HFF-Myc (cell line): ENCODE measurements around the gene XRCC3.
A peak's percentile ranks its signal among the peaks of the same experiment; 100 is the strongest.

Source experiments
- DNase-seq: peaks from one replicate; pipeline ENCODE4 v3.0.0-alpha.2; 2011; ENCODE audit warnings: low read depth; ENCODE audit errors: extremely low read depth
- H3K4me3 ChIP-seq: replicated peaks from 2 replicates; pipeline ENCODE4 v1.5.1; 2011; ENCODE audit warnings: low read depth, mild to moderate bottlenecking, control low read depth, low read length
- TF ChIP-seq, protein P1 (sequence below): IDR thresholded peaks from 2 replicates; pipeline ENCODE4 v1.5.1; 2012; ENCODE audit warnings: mild to moderate bottlenecking, low read depth, low read length, control low read depth; ENCODE audit errors: missing control alignments

Gene XRCC3

DNA sequence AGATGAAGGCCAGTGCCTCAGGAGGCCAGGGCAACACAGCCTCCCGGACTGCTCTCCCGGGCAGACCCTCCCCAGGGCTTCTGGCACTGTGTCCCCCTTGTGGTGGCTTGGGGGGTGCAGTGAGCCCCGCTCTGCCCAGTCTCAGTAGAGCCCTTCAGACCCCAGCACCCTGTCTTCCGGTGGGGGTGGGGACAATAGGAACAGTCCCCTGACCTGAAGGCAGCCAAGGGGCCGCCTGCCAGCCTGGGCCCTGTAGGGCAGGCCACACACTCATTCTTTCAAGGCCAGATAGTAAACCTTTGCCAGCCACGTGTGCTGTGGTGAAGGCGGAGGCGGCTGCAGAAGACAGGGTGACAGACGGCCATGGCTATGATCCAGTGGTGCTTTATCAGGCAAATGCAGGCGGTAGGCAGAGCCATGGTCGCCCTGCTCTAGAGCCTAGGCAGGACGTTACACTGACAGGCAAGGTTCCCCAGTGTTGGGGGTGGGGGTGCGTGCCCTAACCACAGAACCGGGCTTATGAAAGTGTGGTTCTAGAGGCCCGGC, 15.3 kb upstream of the XRCC3 start:
- DNase-seq, result no peak
- TF ChIP-seq, protein P1, sequence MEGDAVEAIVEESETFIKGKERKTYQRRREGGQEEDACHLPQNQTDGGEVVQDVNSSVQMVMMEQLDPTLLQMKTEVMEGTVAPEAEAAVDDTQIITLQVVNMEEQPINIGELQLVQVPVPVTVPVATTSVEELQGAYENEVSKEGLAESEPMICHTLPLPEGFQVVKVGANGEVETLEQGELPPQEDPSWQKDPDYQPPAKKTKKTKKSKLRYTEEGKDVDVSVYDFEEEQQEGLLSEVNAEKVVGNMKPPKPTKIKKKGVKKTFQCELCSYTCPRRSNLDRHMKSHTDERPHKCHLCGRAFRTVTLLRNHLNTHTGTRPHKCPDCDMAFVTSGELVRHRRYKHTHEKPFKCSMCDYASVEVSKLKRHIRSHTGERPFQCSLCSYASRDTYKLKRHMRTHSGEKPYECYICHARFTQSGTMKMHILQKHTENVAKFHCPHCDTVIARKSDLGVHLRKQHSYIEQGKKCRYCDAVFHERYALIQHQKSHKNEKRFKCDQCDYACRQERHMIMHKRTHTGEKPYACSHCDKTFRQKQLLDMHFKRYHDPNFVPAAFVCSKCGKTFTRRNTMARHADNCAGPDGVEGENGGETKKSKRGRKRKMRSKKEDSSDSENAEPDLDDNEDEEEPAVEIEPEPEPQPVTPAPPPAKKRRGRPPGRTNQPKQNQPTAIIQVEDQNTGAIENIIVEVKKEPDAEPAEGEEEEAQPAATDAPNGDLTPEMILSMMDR, result peak; percentile 12
- no peak overlapping the region for H3K4me3 ChIP-seq

DNA sequence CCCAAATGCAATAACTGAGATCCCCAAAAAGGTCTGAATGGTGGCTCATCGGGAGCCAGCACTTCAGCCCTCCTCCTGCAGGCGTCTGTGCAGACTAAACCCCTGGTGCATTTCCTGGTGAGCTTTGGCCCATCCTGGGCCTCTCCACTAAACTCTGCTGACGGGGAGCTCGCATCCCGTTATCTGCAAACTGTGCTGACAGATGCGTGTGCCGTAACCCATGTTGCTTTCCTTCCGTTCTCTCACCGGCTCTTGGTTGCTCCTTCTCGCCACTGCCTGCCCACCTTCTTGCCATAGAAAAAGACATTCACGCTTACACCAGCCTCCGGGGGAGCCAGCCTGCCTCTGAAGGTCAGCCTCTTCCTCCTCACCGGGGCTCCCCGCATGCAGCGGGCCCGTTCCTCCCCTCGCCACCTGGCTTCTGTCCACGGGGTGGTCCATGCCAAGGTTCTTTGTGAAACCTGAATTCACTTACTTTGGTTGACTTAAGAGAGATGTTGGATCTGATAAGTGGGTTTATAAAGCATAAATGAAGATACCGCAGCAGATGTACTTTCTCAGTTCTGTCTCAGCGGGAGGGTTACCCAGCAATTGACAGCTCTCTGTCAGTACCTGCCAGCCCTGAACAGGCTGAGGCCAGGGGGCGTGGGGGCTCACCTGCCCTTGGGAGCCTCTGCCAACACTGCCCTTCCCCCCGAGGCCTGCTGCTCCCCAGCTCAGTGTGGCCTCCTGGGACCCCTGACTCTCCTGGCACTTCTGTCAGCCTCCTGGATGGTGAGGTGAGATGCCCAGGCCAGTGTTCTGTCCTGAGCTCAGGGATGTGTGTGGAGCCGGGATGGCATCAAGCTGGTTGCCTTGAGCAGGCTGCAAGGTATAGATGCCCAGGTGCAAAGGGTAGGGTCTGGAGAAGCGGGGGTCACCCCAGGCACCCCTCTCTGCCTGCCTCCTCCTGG, 14.5 kb upstream of the XRCC3 start:
- H3K4me3 ChIP-seq, result no peak overlapping the region
- no peak for DNase-seq
- TF ChIP-seq, protein P1, result no peak

GRCh38 chr14:103728721-103729120, 13.5 kb upstream of the XRCC3 start:
- TF ChIP-seq, protein P1, result no peak
- no peak overlapping the region for H3K4me3 ChIP-seq
- DNase-seq, result no peak

DNA sequence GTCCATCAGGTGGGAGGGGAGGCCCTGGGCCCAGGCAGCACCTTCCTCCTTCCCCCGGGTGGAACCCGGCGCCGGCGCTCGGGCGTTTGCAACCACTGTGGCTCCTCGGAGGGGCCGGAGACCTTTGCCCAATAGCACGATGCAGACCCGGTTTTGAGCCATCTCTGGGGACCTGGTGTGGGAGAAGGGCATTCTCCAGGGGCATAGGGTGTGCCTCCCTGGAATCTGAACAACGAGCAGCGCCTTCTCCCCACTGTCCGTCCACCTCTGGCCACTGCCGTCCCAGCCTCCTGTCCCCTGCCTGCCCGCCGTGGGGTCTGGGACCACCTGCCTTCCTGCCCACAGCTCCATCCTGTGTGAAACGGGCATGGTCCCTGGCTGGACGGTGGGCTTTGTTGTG, 12.9 kb upstream of the XRCC3 start:
- TF ChIP-seq, protein P1, result no peak
- no peak for DNase-seq
- no peak overlapping the region for H3K4me3 ChIP-seq

DNA sequence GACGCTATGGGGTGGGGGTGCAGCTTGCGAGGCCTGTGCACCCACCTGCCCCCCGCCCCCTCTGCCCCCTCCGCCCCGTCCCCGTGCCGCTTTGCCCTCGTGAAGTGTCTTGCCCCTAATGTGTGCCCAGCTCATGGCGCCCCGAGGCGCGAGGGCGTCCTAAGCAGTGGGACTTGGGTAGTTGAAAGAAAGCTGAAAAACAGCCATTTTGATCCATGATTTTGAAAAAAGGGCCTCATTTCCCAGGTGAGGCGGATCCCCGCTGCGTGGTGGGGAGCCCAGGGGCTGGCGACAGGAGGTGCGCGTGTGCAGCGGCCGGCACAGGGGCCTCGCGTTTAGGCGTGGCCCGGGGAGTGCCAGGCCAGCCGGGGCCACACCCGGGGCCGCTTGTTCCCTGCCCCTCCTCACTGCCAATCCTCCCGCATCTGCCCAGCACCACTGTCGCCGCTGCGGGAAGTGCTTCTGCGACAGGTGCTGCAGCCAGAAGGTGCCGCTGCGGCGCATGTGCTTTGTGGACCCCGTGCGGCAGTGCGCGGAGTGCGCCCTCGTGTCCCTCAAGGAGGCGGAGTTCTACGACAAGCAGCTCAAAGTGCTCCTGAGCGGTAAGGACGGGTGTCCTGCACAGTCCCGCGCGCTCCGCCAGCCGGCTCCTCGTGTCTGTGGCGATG, 12.2 kb upstream of the XRCC3 start:
- no peak overlapping the region for H3K4me3 ChIP-seq
- TF ChIP-seq, protein P1, result no peak
- DNase-seq, result no peak

GRCh38 chr14:103726474-103726873, 11.2 kb upstream of the XRCC3 start:
- TF ChIP-seq, protein P1, result no peak
- no peak overlapping the region for H3K4me3 ChIP-seq
- DNase-seq, result no peak
